A172 (cell line): ENCODE results near the gene MELTF. TPM values are rescaled to one million over a fixed set of nuclear protein-coding genes. Genes with fewer than 3 reads are reported as not detected.

Source experiments
- DNase-seq: peaks from one replicate; pipeline ENCODE4 v3.0.0-alpha.2; 2015; ENCODE audit warnings: low spot score
- total RNA-seq: library from RNA; depleted of rRNA; stranded (reverse); fragments of >200 nt; shearing (Covaris generic); gene quantifications from 2 replicates; pipeline ENCODE4 v1.2.3, GENCODE V29; 2014; rRNA removed

Gene MELTF
- total RNA-seq, 1 experiment from 2014 or later = 67.1 TPM

GRCh38 chr3:196968233-196969133, 61.1 kb downstream of the MELTF start, which contains the start of gene PIGZ:
PIGZ (minus strand) TSS chr3:196968833; CDS start chr3:196952031, 16,802 bp downstream.
- no peak for DNase-seq

GRCh38 chr3:196967412-196968232, 62.0 kb downstream of the MELTF start:
- no peak for DNase-seq

- no peak for DNase-seq
These were observed 62.9 kb downstream of the MELTF start for GRCh38 chr3:196966526-196967401.

GRCh38 chr3:196965804-196966173, 63.8 kb downstream of the MELTF start:
- no peak for DNase-seq

- DNase-seq = no peak
These were observed 64.4 kb downstream of the MELTF start for GRCh38 chr3:196965112-196965803.

- no peak for DNase-seq
These were observed 66.0 kb downstream of the MELTF start for GRCh38 chr3:196963631-196963953.

- no peak for DNase-seq
These were observed 66.5 kb downstream of the MELTF start for GRCh38 chr3:196962930-196963630.

- DNase-seq = no peak
These were observed 67.3 kb downstream of the MELTF start for GRCh38 chr3:196962108-196962929.

GRCh38 chr3:196954832-196955231, 74.8 kb downstream of the MELTF start:
- no peak for DNase-seq

Other genes starting within 250 kb of the MELTF start
- gene SENP5, start 161.9 kb downstream of the MELTF start, total RNA-seq = 48.6 and 60.6 TPM in 2 replicates
- 90.6 and 107 TPM in 2 replicates for gene NCBP2, start 87.3 kb downstream of the MELTF start, total RNA-seq
- 0.59 and 3.2 TPM in 2 replicates for gene PIGZ, start 61.0 kb downstream of the MELTF start, total RNA-seq